ENCODE measurements around the gene FHIT.

DNA sequence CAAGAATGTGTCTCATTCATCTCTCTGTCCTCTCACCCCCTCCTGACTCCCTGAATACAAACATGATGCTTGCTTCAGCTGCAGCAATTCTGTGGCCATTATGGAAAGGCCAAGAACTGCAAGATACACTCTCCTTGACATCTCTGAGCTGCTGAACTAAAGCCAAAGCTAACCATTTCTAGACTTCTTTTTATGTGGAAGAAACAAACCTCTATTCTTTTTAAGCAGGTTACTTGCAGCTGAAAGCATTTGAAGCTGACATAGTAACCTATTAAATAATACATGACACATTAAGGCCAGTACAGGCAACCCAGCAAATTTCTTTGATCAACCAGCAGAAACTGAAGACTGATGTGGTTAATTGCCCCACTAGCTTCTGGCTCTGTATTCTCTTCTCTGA is 17.5 kb downstream of the FHIT start:
- TF ChIP-seq, protein P1, sequence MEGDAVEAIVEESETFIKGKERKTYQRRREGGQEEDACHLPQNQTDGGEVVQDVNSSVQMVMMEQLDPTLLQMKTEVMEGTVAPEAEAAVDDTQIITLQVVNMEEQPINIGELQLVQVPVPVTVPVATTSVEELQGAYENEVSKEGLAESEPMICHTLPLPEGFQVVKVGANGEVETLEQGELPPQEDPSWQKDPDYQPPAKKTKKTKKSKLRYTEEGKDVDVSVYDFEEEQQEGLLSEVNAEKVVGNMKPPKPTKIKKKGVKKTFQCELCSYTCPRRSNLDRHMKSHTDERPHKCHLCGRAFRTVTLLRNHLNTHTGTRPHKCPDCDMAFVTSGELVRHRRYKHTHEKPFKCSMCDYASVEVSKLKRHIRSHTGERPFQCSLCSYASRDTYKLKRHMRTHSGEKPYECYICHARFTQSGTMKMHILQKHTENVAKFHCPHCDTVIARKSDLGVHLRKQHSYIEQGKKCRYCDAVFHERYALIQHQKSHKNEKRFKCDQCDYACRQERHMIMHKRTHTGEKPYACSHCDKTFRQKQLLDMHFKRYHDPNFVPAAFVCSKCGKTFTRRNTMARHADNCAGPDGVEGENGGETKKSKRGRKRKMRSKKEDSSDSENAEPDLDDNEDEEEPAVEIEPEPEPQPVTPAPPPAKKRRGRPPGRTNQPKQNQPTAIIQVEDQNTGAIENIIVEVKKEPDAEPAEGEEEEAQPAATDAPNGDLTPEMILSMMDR (IDR thresholded peaks at IDR 0.05) = no peak
- TF ChIP-seq POLR2A (IDR thresholded peaks at IDR 0.05) = no peak
